GM10248 (cell line): Measurements from ENCODE around the gene SEC22C.

Experiments
- CTCF ChIA-PET: fragments of 300-600 bp; sonication (Branson Sonifier 250); formaldehyde crosslinking; extraction: SDS; loops from one replicate; lab custom pipeline; 2021; ENCODE audit warnings: antibody characterized with exemption; lab: Yijun Ruan, JAX
- POLR2A ChIA-PET: fragments of 350-650 bp; sonication (Branson Sonifier 250); formaldehyde crosslinking; extraction: SDS; loops from one replicate; lab custom pipeline; 2020; ENCODE audit warnings: antibody characterized with exemption; lab: Yijun Ruan, JAX
- DNase-seq: peaks from one replicate; pipeline ENCODE4 v3.0.0; 2012; ENCODE audit errors: extremely low spot score
- TF ChIP-seq, protein P1 (sequence below): IDR thresholded peaks from 2 replicates; pipeline ENCODE4 v1.5.1; 2012; ENCODE audit warnings: mild to moderate bottlenecking, low read depth; ENCODE audit errors: extremely low read depth, missing control alignments, control extremely low read depth

Gene SEC22C

GRCh38 chr3:42501321-42501680, 80.5 kb downstream of the SEC22C start:
- TF ChIP-seq, protein P1, sequence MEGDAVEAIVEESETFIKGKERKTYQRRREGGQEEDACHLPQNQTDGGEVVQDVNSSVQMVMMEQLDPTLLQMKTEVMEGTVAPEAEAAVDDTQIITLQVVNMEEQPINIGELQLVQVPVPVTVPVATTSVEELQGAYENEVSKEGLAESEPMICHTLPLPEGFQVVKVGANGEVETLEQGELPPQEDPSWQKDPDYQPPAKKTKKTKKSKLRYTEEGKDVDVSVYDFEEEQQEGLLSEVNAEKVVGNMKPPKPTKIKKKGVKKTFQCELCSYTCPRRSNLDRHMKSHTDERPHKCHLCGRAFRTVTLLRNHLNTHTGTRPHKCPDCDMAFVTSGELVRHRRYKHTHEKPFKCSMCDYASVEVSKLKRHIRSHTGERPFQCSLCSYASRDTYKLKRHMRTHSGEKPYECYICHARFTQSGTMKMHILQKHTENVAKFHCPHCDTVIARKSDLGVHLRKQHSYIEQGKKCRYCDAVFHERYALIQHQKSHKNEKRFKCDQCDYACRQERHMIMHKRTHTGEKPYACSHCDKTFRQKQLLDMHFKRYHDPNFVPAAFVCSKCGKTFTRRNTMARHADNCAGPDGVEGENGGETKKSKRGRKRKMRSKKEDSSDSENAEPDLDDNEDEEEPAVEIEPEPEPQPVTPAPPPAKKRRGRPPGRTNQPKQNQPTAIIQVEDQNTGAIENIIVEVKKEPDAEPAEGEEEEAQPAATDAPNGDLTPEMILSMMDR = no peak
- no peak for DNase-seq
- ChIA-PET POLR2A (no interaction called here), CTCF (interaction anchor here (0.7 to 2.3 kb wide), 6 partner anchors 9 to 380 kb away, joined by 3 to 7 read pairs (median 3); no protein-coding TSS in a partner anchor)

- ChIA-PET CTCF (interaction anchor here (0.7 to 1.2 kb wide), 3 partner anchors 33 to 380 kb away, joined by 3 read pairs; no protein-coding TSS in a partner anchor), POLR2A (no interaction called here)
- no peak for DNase-seq
- TF ChIP-seq, protein P1 = no peak
Observed at GRCh38 chr3:42500909-42501308, 80.9 kb downstream of the SEC22C start.

- TF ChIP-seq, protein P1 = no peak
- ChIA-PET POLR2A (interaction anchor here (0.7 kb wide), 1 partner anchor 10 kb away, joined by 5 read pairs; no protein-coding TSS in a partner anchor), CTCF (no interaction called here)
- no peak for DNase-seq
Observed at GRCh38 chr3:42500091-42500490, 81.7 kb downstream of the SEC22C start.

DNA sequence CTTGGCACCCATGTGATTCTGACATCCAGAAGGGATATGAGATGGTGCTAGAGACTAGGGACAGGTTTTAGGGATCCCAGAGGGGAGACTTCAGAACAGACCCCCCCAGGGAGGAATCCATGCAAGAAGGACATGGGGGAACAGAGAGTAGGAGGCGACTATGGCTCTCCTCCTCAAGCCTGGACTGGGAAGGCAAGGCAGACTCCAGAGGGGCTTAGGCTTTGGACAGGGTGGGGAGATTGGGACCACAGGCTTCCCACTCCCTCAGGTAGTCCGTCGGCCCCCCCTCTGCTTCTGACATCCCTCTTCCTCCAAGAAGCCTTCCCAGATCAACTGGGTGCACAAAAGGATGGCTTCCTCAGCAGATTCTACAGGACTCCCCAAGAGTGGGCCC, 82.3 kb downstream of the SEC22C start:
- ChIA-PET POLR2A (no interaction called here), CTCF (no interaction called here)
- TF ChIP-seq, protein P1 = no peak
- no peak for DNase-seq

DNA sequence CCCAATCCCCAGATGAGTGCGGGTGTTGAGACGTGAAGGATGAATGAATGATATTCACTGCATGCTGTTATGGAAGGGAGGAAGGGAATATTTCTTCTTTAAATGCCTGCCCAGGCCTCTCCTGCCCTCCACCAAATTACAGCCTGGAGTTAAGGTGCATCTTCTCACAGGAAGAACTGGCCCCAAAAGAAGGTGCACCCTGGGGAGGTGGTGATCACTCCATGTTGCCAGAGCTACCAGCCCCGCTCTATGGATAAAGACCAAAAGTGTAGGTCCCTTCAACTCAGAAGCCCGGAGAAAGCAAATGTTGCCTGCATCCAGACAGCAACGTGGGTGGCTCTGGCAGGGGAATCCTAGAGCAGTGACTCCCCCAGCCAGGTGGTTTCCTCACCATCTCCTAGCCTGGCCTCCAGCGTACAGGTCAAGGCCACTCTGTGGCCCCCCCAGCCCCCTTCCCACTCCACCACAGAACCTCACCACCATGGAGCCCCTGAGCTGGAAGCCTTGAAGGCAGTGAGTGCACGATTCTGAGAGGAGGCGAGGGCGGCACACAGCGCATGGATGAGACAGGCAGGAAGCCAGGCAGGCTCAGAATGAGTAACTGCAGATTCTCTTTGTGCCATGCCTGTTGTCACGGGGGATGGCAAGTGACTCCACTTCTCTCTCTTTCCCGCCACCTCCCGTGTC, 82.8 kb downstream of the SEC22C start:
- ChIA-PET POLR2A (no interaction called here), CTCF (no interaction called here)
- TF ChIP-seq, protein P1 = no peak
- DNase-seq = no peak

DNA sequence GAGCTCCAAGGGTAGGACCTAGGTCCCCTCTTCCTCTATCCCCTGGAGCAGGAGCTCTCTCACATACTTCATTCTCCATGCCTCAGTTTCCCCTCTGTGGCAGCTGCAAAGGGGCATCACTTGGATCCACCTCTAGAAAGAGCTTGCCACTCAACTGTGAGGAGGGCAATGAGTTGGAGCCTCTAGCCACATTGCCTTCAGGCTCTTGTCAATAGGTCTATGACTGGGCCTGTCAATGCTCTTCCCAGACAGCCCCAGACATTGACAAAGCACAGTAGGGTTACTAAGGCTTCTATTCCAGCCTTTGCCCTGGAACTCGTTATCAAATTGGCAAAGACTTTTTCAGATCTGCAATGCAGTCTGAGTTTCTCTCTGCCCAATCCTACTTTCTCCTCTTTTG, 83.7 kb downstream of the SEC22C start:
- DNase-seq = no peak
- ChIA-PET CTCF (no interaction called here), POLR2A (interaction anchor here (0.6 kb wide), 1 partner anchor 45 kb away, joined by 5 read pairs; no protein-coding TSS in a partner anchor)
- TF ChIP-seq, protein P1 = no peak
